MM.1S (cell line): ENCODE data around the gene SSUH2.

Source experiments
- DNase-seq: peaks from one replicate; pipeline ENCODE4 v3.0.0-alpha.2; 2015
- H2AFZ ChIP-seq: fragments of 300-600 bp; sonication (generic); 2 replicates; pipeline ENCODE4 v1.6.0; 2016; ENCODE audit warnings: antibody characterized with exemption, low read length
- H3F3A ChIP-seq: fragments of 300-600 bp; sonication (generic); 2 replicates; pipeline ENCODE4 v1.6.1; 2016; ENCODE audit warnings: mild to moderate bottlenecking, antibody characterized with exemption, low read length, moderate library complexity, mixed read lengths; ENCODE audit not compliant: insufficient read depth
- H3K27ac ChIP-seq: fragments of 300-600 bp; sonication (generic); 2 replicates; pipeline ENCODE4 v1.5.1; 2016; ENCODE audit warnings: mild to moderate bottlenecking, low read length
- H3K27me3 ChIP-seq: fragments of 300-600 bp; sonication (generic); replicated peaks from 2 replicates; pipeline ENCODE4 v1.6.0; 2016; ENCODE audit warnings: low read length; ENCODE audit not compliant: insufficient read depth
- H3K36me3 ChIP-seq: fragments of 300-600 bp; sonication (generic); replicated peaks from 2 replicates; pipeline ENCODE4 v1.6.1; 2016; ENCODE audit warnings: mild to moderate bottlenecking, low read length, mixed read lengths; ENCODE audit not compliant: insufficient read depth
- H3K4me1 ChIP-seq: fragments of 300-600 bp; sonication (generic); 2 replicates; pipeline ENCODE4 v1.6.1; 2016; ENCODE audit warnings: low read length, mixed read lengths
- H3K4me2 ChIP-seq: fragments of 300-600 bp; sonication (generic); 2 replicates; pipeline ENCODE4 v1.6.0; 2016; ENCODE audit warnings: low read depth, low read length
- H3K4me3 ChIP-seq: fragments of 300-600 bp; sonication (generic); 2 replicates; pipeline ENCODE4 v1.5.1; 2016; ENCODE audit warnings: low read length, mixed read lengths
- H3K79me2 ChIP-seq: fragments of 300-600 bp; sonication (generic); 2 replicates; pipeline ENCODE4 v1.6.1; 2016; ENCODE audit warnings: mixed run types, low read length, mixed read lengths
- H3K9ac ChIP-seq: fragments of 300-600 bp; sonication (generic); 2 replicates; pipeline ENCODE4 v1.6.1; 2016; ENCODE audit warnings: low read length, mixed read lengths
- H3K9me2 ChIP-seq: fragments of 300-600 bp; sonication (generic); replicated peaks from 2 replicates; pipeline ENCODE4 v1.6.1; 2016; ENCODE audit warnings: mild to moderate bottlenecking, low read length, mixed read lengths; ENCODE audit not compliant: insufficient read depth
- H3K9me3 ChIP-seq: fragments of 300-600 bp; sonication (generic); replicated peaks from 2 replicates; pipeline ENCODE4 v1.6.1; 2016; ENCODE audit warnings: mild to moderate bottlenecking, low read length, mixed read lengths; ENCODE audit not compliant: insufficient read depth
- H4K20me1 ChIP-seq: fragments of 300-600 bp; sonication (generic); 2 replicates; pipeline ENCODE4 v1.6.1; 2016; ENCODE audit warnings: mild to moderate bottlenecking, low read length, moderate library complexity, mixed read lengths; ENCODE audit not compliant: insufficient read depth
- CTCF ChIP-seq: fragments of 300-600 bp; sonication (generic); IDR thresholded peaks from 2 replicates; pipeline ENCODE4 v1.5.1; 2016; ENCODE audit warnings: antibody characterized with exemption, low read length, mixed read lengths
- EZH2 ChIP-seq: fragments of 300-600 bp; sonication (generic); optimal IDR thresholded peaks from 2 replicates; pipeline ENCODE3; 2017; ENCODE audit warnings: low read depth, mild to moderate bottlenecking, antibody characterized with exemption, low read length, mixed read lengths
- EZH2phosphoT487 ChIP-seq: fragments of 300-600 bp; sonication (generic); IDR thresholded peaks from 2 replicates; pipeline ENCODE4 v1.6.1; 2018; ENCODE audit warnings: antibody characterized with exemption, low read length

Gene SSUH2

GRCh38 chr3:8619548-8619947 is 25.1 kb downstream of the SSUH2 start:
- TF ChIP-seq CTCF, result no peak
- TF ChIP-seq EZH2, result no peak
- no peak for TF ChIP-seq EZH2phosphoT487
- Histone ChIP-seq H3K27me3 (no peaks in the 10 kb centered on the region), H3K36me3 (no peaks in the 10 kb centered on the region), H3K4me1 (no peaks in the 10 kb centered on the region), H3K4me2 (no peak overlapping the region), H3K27ac (no peak overlapping the region), H3K4me3 (no peak overlapping the region), H3K9ac (no peak overlapping the region), H4K20me1 (no peaks in the 10 kb centered on the region), H3F3A (no peaks in the 10 kb centered on the region), H2AFZ (no peak overlapping the region), H3K9me3 (no peaks in the 10 kb centered on the region), H3K79me2 (no peaks in the 10 kb centered on the region), H3K9me2 (no peaks in the 10 kb centered on the region)
- no peak for DNase-seq

- H3K36me3 ChIP-seq, result no peaks in the 10 kb centered on the region
- H2AFZ ChIP-seq, result no peak overlapping the region
- no peaks in the 10 kb centered on the region for H3F3A ChIP-seq
- H3K27ac ChIP-seq, result no peak overlapping the region
- H3K27me3 ChIP-seq, result no peaks in the 10 kb centered on the region
- no peaks in the 10 kb centered on the region for H4K20me1 ChIP-seq
- no peaks in the 10 kb centered on the region for H3K79me2 ChIP-seq
- TF ChIP-seq EZH2phosphoT487 (no peak), CTCF (no peak), EZH2 (no peak)
- DNase-seq, result no peak
- H3K4me2 ChIP-seq, result no peak overlapping the region
- H3K9me2 ChIP-seq, result no peaks in the 10 kb centered on the region
- no peak overlapping the region for H3K4me3 ChIP-seq
- H3K4me1 ChIP-seq, result no peaks in the 10 kb centered on the region
- no peaks in the 10 kb centered on the region for H3K9me3 ChIP-seq
- no peak overlapping the region for H3K9ac ChIP-seq
Observed at GRCh38 chr3:8618950-8619349, 25.6 kb downstream of the SSUH2 start.

- Histone ChIP-seq H3K36me3 (no peaks in the 10 kb centered on the region), H3K27ac (no peak overlapping the region)
- TF ChIP-seq EZH2phosphoT487, result no peak
- TF ChIP-seq CTCF, result no peak
- TF ChIP-seq EZH2, result no peak
Observed at GRCh38 chr3:8617921-8618320, 26.7 kb downstream of the SSUH2 start.

More at GRCh38 chr3:8617921-8618320, 26.7 kb downstream of the SSUH2 start:
- no peak overlapping the region for H3K4me2 ChIP-seq
- H3K27me3 ChIP-seq, result no peaks in the 10 kb centered on the region
- H4K20me1 ChIP-seq, result no peaks in the 10 kb centered on the region
- H3K4me1 ChIP-seq, result no peaks in the 10 kb centered on the region
- no peak overlapping the region for H3K9ac ChIP-seq
- no peaks in the 10 kb centered on the region for H3F3A ChIP-seq
- no peak for DNase-seq
- no peaks in the 10 kb centered on the region for H3K9me3 ChIP-seq
- H3K9me2 ChIP-seq, result no peaks in the 10 kb centered on the region
- H3K79me2 ChIP-seq, result no peaks in the 10 kb centered on the region
- no peak overlapping the region for H3K4me3 ChIP-seq
- H2AFZ ChIP-seq, result no peak overlapping the region
